Stimulated activated naive B cell treated with anti-CD40 and anti-IgM and Interleukin-4, amounts not matched to agents 10 μg/mL and 1 μg/mL and 100 μg/mL, for 72 hours (primary cell): ENCODE results near the gene PPDPF.
"Not testable (repeated sequence)": the region's sequence is repeated elsewhere in the genome, so short reads cannot be mapped to it uniquely, and the experiment has no call there.

Source experiments
- ATAC-seq, 2 donors: fragments of 150-1000 bp; cut with Tn5 transposase; replicated peaks; 2 replicates each; pipeline ENCODE4 v1.10.0; 2021; ENCODE audit warnings: moderate library complexity in 1 of 2
- DNase-seq: peaks from one replicate; pipeline ENCODE4 v3.0.0; 2021
- H3K27ac Mint-ChIP-seq: one replicate; pipeline ENCODE4 v1.8.0; 2022; ENCODE audit warnings: mild to moderate bottlenecking, mixed read lengths
- H3K27me3 Mint-ChIP-seq, 2 donors: one replicate each; pipeline ENCODE4 v1.8.0; 2022; ENCODE audit warnings: mixed read lengths in 2 of 2
- H3K36me3 Mint-ChIP-seq, 2 donors: one replicate each; pipeline ENCODE4 v1.8.0; 2022; ENCODE audit warnings: mixed read lengths in 2 of 2, mild to moderate bottlenecking in 1 of 2
- H3K4me1 Mint-ChIP-seq, 2 donors: one replicate each; pipeline ENCODE4 v1.8.0; 2022; ENCODE audit warnings: mixed read lengths in 2 of 2, mild to moderate bottlenecking in 1 of 2
- H3K4me3 Mint-ChIP-seq, 2 donors: one replicate each; pipeline ENCODE4 v1.8.0; 2022; ENCODE audit warnings: mild to moderate bottlenecking in 2 of 2, mixed read lengths in 2 of 2, moderate library complexity in 1 of 2
- H3K9me3 Mint-ChIP-seq, 2 donors: one replicate each; pipeline ENCODE4 v1.8.0; 2022; ENCODE audit warnings: mixed read lengths in 2 of 2, mild to moderate bottlenecking in 1 of 2

PPDPF gene

GRCh38 chr20:63500902-63501817 lies 19.4 kb upstream of the PPDPF start:
- Mint-ChIP-seq H3K4me1 (peaks cover 6 to 20% of the 10 kb centered on the region in 2 donors), H3K27ac (no peak overlapping the region), H3K9me3 (peaks cover 4 to 10% of the 10 kb centered on the region in 2 donors), H3K36me3 (peaks cover 0 to 3% of the 10 kb centered on the region in 2 donors), H3K27me3 (peaks cover 19 to 31% of the 10 kb centered on the region in 2 donors), H3K4me3 (no peak overlapping the region)
- ATAC-seq (no peak), DNase-seq (no peak)

- no peak overlapping the region for H3K27ac Mint-ChIP-seq
- DNase-seq (no peak), ATAC-seq (no peak)
- H3K9me3 Mint-ChIP-seq: peaks cover 4 to 10% of the 10 kb centered on the region in 2 donors
- peaks cover 15 to 27% of the 10 kb centered on the region in 2 donors for H3K27me3 Mint-ChIP-seq
- H3K4me1 Mint-ChIP-seq: peaks cover under 1 to 11% of the 10 kb centered on the region in 2 donors
- no peak overlapping the region for H3K4me3 Mint-ChIP-seq
- H3K36me3 Mint-ChIP-seq: peaks cover 0 to 3% of the 10 kb centered on the region in 2 donors
These were observed 18.5 kb upstream of the PPDPF start for GRCh38 chr20:63501818-63502670.

- no peak overlapping the region for H3K27ac Mint-ChIP-seq
- peaks cover 4 to 10% of the 10 kb centered on the region in 2 donors for H3K9me3 Mint-ChIP-seq
- H3K4me3 Mint-ChIP-seq: no peak overlapping the region
- peaks cover 10 to 25% of the 10 kb centered on the region in 2 donors for H3K27me3 Mint-ChIP-seq
- peaks cover 0 to 3% of the 10 kb centered on the region in 2 donors for H3K36me3 Mint-ChIP-seq
- H3K4me1 Mint-ChIP-seq: peaks cover 0 to 5% of the 10 kb centered on the region in 2 donors
- ATAC-seq: no peak
- no peak for DNase-seq
These were observed 17.8 kb upstream of the PPDPF start for GRCh38 chr20:63502671-63503172.

GRCh38 chr20:63503524-63503923 lies 17.0 kb upstream of the PPDPF start:
- peaks cover 4 to 10% of the 10 kb centered on the region in 2 donors for H3K9me3 Mint-ChIP-seq
- no peaks in the 10 kb centered on the region for H3K4me1 Mint-ChIP-seq
- H3K4me3 Mint-ChIP-seq: no peak overlapping the region
- H3K27me3 Mint-ChIP-seq: peaks cover 18 to 26% of the 10 kb centered on the region in 2 donors
- H3K27ac Mint-ChIP-seq: no peak overlapping the region
- no peak for ATAC-seq
- H3K36me3 Mint-ChIP-seq: peaks cover 0 to 3% of the 10 kb centered on the region in 2 donors
- DNase-seq: no peak

- Mint-ChIP-seq H3K36me3 (peaks cover 0 to 3% of the 10 kb centered on the region in 2 donors), H3K9me3 (peaks cover 4 to 10% of the 10 kb centered on the region in 2 donors), H3K27ac (no peak overlapping the region), H3K27me3 (peaks cover 26 to 33% of the 10 kb centered on the region in 2 donors), H3K4me1 (peaks cover 0 to 2% of the 10 kb centered on the region in 2 donors), H3K4me3 (no peak overlapping the region)
- DNase-seq (no peak), ATAC-seq (no peak)
These were observed 15.9 kb upstream of the PPDPF start for GRCh38 chr20:63504642-63505041.

GRCh38 chr20:63505281-63505680 lies 15.3 kb upstream of the PPDPF start:
- no peak for DNase-seq
- ATAC-seq: no peak
- no peak overlapping the region for H3K4me3 Mint-ChIP-seq
- peaks cover 4 to 10% of the 10 kb centered on the region in 2 donors for H3K9me3 Mint-ChIP-seq
- no peak overlapping the region for H3K27ac Mint-ChIP-seq
- peaks cover 0 to 2% of the 10 kb centered on the region in 2 donors for H3K4me1 Mint-ChIP-seq
- H3K36me3 Mint-ChIP-seq: peaks cover 0 to 3% of the 10 kb centered on the region in 2 donors
- H3K27me3 Mint-ChIP-seq: peaks cover 30 to 40% of the 10 kb centered on the region in 2 donors

- DNase-seq (no peak), ATAC-seq (no peak)
- Mint-ChIP-seq H3K27ac (no peak overlapping the region), H3K36me3 (peaks cover 0 to 3% of the 10 kb centered on the region in 2 donors), H3K9me3 (peaks cover 4 to 10% of the 10 kb centered on the region in 2 donors), H3K4me3 (no peak overlapping the region), H3K27me3 (peaks cover 30 to 43% of the 10 kb centered on the region in 2 donors), H3K4me1 (peaks cover 0 to 2% of the 10 kb centered on the region in 2 donors)
These were observed 14.8 kb upstream of the PPDPF start for GRCh38 chr20:63505723-63506122.

GRCh38 chr20:63507083-63507743 lies 13.4 kb upstream of the PPDPF start:
- H3K9me3 Mint-ChIP-seq: peaks cover 4 to 10% of the 10 kb centered on the region in 2 donors
- H3K4me3 Mint-ChIP-seq: no peak overlapping the region
- peaks cover 0 to 2% of the 10 kb centered on the region in 2 donors for H3K4me1 Mint-ChIP-seq
- H3K27ac Mint-ChIP-seq: no peak overlapping the region
- peaks cover 37 to 52% of the 10 kb centered on the region in 2 donors for H3K27me3 Mint-ChIP-seq
- no peak for DNase-seq
- H3K36me3 Mint-ChIP-seq: peaks cover 0 to 3% of the 10 kb centered on the region in 2 donors
- no peak for ATAC-seq

GRCh38 chr20:63508072-63508768 lies 12.3 kb upstream of the PPDPF start:
- Mint-ChIP-seq H3K27me3 (peaks cover 45 to 61% of the 10 kb centered on the region in 2 donors), H3K4me1 (peaks cover 0 to 2% of the 10 kb centered on the region in 2 donors), H3K27ac (no peak overlapping the region), H3K4me3 (no peak overlapping the region), H3K36me3 (peaks cover 0 to 8% of the 10 kb centered on the region in 2 donors), H3K9me3 (peaks cover 4 to 10% of the 10 kb centered on the region in 2 donors)
- ATAC-seq (no peak), DNase-seq (no peak)

GRCh38 chr20:63509088-63509564 lies 11.4 kb upstream of the PPDPF start:
- DNase-seq (no peak), ATAC-seq (no peak)
- no peak overlapping the region for H3K4me3 Mint-ChIP-seq
- peaks cover 0 to 11% of the 10 kb centered on the region in 2 donors for H3K36me3 Mint-ChIP-seq
- H3K27me3 Mint-ChIP-seq: peaks cover 44 to 66% of the 10 kb centered on the region in 2 donors
- peaks cover 4 to 10% of the 10 kb centered on the region in 2 donors for H3K9me3 Mint-ChIP-seq
- no peak overlapping the region for H3K27ac Mint-ChIP-seq
- peaks cover 0 to 2% of the 10 kb centered on the region in 2 donors for H3K4me1 Mint-ChIP-seq

- Mint-ChIP-seq H3K9me3 (peaks cover 4% of the 10 kb centered on the region in 2 donors), H3K36me3 (peaks cover 2 to 11% of the 10 kb centered on the region in 2 donors), H3K4me1 (peaks cover 0 to 3% of the 10 kb centered on the region in 2 donors), H3K27ac (no peak overlapping the region), H3K27me3 (peaks cover 38 to 43% of the 10 kb centered on the region in 2 donors), H3K4me3 (no peak overlapping the region)
- ATAC-seq (no peak), DNase-seq (no peak)
These were observed 7.4 kb upstream of the PPDPF start for GRCh38 chr20:63513207-63513606.

- peaks cover 2 to 11% of the 10 kb centered on the region in 2 donors for H3K36me3 Mint-ChIP-seq
- not testable (repeated sequence) for H3K27ac Mint-ChIP-seq, H3K4me1 Mint-ChIP-seq, DNase-seq, H3K4me3 Mint-ChIP-seq, H3K9me3 Mint-ChIP-seq
- ATAC-seq: peak; percentile 27 to 38
- H3K27me3 Mint-ChIP-seq: peaks cover 28 to 33% of the 10 kb centered on the region in 2 donors
These were observed 6.0 kb upstream of the PPDPF start for GRCh38 chr20:63514520-63514919.
